Measurements from ENCODE around the gene CD84. TPM values are rescaled to one million over a fixed set of nuclear protein-coding genes. Genes with fewer than 3 reads are reported as not detected.
"Not testable (repeated sequence)": the region's sequence is repeated elsewhere in the genome, so short reads cannot be mapped to it uniquely, and the experiment has no call there.

Gene CD84, protein sequence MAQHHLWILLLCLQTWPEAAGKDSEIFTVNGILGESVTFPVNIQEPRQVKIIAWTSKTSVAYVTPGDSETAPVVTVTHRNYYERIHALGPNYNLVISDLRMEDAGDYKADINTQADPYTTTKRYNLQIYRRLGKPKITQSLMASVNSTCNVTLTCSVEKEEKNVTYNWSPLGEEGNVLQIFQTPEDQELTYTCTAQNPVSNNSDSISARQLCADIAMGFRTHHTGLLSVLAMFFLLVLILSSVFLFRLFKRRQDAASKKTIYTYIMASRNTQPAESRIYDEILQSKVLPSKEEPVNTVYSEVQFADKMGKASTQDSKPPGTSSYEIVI
- total RNA-seq (2014; rRNA removed; shearing (Covaris generic)), result not detected in 2 replicates

DNA sequence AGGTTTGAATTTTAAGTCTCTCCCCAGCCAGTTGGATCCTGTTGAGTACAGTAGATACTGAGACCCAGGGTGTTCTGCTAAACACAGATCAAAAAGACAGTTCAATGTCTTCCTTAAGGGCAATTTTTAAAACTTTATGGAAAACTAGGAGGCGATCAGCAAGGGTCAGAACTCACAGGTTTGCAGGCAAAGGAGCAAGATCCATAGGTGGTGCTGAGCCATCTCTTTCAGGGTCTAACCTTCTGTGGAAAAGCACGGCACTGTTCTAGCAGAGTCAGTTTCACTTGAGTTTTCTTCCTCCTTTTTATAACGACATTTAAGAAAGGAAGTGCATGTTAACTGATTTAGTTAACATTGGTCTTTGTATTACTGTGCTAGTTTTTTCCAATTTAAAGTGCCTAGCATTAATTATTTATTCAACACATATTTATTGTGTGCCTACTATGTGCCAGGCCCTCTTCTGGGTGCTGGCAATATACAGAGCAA, at the start of gene CD84:
Gene CD84, minus strand, starts transcription at position 281 of the 486 bp plus-strand sequence. Its CDS starts 59 bp downstream, at position 222.
- no peak for DNase-seq (ENCODE audit: low read depth)

DNA sequence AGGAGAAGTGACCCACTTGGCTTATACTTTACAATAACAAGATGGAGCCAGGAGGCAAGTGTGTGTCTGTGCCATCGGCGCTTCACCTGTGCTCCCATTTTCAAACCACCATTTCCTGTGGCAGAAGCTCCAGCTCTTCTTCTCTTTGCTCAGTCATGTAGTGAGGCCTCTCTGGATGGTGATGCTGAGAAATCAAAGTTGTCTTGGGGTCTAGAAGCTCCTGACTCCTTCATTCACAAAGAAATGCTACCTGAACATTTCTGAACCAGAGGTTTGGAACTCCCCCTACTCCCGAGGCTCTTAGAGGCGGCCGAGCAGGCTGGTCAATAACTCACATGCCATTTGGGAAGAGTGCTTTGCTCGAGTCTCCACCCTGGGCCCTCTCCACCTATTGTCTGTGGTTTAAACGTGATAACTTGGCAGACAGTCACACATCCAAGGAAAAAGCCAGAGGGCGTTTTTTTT, 49.5 kb upstream of the CD84 start:
- DNase-seq (ENCODE audit: low read depth), result no peak

DNA sequence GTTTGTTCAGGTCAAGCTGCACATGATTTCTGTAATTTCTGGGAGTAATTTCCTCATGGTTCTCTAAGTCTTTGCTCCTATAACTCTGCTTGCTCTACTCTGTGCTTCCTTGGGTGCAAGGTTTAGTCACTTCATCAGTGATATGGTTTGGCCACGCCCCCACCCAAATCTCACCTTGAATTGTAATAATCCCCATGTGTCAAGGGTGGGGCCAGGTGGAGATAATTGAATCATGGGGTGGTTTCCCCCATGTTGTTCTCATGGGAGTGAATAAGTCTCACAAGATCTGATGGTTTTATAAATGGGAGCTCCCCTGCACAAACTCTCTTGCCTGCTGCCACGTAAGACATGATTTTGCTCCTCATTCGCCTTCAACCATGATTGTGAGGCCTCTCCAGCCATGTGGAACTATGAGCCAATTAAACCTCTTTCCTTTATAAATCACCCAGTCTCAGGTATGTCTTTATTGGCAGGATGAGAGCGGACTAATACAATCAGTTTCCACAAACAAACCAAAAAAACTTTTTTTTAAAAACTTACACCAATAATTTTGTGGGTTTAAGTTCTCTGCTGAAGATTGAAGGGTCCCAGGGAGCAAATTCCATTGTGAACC, 48.5 kb upstream of the CD84 start:
- DNase-seq (ENCODE audit: low read depth), result not testable (repeated sequence)

DNA sequence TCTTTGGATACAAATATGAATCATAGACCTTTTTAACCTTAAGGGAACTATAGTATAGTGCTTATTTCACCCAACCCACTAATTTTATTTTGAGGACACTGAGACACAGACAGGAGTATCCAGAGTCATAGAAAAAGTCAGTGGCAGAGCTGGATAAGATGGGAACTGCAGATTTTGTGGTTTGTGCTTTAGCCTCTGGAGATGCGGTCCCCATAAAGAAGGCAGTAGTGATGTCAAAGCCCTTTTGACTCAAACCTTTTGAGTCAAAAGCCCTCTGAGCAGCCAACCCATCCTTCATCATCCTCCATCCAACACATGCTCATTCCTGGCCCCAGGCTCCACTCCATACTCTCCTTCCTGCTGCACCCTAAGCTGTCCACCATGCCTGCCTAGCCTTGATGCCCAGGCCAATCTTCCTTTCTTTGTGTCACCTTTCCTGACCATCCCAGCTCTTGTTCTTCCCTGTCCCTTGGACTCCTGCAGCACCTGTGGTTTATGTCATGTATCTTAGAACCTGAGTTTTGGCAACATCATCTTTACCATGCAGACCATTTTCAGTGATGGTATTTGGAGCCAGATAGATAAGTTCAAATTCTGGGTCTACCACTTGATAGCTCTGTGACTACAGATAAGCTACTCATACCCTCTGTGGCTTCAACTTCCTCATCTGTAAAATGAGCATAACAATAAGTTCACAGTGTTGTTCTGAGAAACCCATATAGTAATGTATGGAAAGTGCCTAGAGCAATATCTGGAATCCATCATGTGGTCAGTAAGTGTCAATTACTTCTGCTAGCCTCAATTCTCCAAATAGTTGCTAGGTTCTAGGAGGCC, 47.4 kb upstream of the CD84 start:
- no peak for DNase-seq (ENCODE audit: low read depth)

DNA sequence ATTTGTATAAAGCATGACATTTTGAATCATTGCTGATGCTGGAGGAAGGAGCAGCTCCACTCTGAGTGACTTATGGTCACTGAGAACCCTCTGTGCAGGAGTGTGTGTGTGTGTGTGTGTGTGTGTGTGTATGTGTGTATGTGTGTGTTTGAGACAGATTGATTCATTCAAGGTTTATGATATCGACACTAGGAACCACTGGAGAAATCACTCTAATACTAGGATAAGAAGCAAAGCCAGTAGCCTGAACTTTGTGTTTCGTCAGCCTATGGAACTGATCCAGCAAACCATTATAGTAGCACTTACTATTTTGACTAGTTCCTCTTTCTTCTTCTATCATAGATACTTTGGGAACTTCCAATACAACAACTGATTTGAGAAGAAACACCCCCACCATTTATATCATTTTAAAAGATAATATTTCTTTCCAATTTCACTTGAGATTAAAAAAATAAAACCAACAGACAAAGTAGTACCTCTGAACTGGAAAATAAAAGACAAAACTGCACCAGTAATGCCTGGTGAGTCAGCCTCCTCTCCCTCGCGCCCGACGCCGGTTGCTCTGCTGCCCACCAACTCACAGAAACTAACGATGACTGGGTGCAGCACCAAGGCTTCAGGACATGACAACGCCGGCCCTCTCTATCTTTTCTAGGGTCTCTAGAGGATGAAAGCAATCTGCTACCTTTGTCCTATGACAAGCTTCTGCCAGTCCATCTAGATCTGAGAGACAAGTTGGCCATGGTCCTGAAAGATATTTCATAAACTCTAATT, 46.6 kb upstream of the CD84 start:
- no peak for DNase-seq (ENCODE audit: low read depth)

DNA sequence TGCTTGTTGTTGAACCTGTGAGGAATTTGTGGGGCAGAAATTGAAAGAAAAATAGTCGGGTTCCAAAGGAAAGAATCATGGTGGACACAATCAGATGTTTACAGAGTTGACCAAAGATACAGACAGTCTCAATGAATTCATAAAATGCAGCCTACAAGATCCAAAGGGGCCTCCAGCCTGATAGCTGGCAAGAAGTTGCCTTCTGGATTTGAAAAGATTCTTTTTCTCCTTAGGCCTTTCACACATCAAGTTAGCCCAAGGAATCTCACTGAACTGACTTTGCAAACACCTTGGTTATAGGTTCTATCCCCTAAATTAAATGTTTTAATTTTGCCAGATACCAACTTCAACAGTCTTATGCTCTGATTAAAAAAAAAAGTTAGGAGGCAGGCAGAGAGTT, 46.0 kb upstream of the CD84 start:
- no peak for DNase-seq (ENCODE audit: low read depth)

DNA sequence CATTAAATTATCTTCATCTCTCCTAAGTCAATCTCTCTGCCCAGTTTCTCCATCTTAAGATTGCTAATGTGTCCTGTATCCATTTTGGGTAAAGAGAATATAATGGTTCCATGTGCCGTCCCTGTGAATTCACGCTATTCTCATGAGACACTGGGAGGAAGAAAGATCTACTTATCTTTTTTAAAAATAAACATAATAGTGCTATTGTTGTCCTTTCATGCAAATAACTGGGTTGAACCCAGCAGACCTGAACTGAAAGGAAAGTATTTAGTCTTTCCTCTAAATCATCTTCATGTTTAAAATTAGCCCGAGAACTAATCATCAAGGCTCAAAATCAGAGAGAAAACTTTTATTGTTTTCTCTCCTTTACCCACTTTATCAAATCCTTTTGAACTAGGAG, 45.2 kb upstream of the CD84 start:
- DNase-seq (ENCODE audit: low read depth), result no peak

DNA sequence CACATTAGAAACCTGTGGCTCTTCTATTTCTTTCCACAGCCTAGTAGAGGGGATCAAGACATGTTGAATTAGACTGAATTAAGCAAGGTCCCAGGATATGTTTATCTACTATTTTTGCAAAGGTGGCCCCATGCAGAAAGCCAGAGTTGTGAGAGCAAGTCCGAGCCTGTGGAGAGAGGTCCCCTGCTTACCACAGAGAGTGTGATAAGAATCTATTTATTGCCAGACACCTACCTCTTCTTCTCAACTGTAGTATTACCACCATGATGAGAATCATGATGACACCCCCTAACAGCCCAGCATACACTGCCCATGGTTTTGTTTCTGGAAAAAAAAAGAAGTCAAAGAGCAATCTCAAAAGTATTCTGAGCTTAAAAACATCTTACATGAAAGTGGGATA, 44.6 kb upstream of the CD84 start:
- DNase-seq (ENCODE audit: low read depth), result no peak

DNA sequence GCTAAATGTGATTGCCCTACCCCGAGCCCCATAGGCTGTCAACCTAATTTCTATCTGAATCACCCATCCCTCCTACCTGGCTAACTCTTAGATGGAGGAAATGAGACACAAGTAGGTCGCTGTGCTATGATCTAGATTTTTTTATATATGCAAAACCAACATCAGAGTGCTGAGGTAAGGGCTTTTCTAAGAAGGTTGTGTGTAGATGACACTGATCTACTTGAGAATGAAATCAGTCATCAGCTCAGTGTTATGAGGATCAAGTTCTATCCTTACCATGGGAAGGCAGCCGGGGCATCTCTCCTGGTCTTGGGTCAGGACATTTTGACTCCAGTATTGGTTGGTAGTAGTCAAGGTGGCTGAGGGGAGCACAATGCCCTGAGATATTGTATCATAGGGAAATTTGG, 43.9 kb upstream of the CD84 start:
- DNase-seq (ENCODE audit: low read depth), result no peak

DNA sequence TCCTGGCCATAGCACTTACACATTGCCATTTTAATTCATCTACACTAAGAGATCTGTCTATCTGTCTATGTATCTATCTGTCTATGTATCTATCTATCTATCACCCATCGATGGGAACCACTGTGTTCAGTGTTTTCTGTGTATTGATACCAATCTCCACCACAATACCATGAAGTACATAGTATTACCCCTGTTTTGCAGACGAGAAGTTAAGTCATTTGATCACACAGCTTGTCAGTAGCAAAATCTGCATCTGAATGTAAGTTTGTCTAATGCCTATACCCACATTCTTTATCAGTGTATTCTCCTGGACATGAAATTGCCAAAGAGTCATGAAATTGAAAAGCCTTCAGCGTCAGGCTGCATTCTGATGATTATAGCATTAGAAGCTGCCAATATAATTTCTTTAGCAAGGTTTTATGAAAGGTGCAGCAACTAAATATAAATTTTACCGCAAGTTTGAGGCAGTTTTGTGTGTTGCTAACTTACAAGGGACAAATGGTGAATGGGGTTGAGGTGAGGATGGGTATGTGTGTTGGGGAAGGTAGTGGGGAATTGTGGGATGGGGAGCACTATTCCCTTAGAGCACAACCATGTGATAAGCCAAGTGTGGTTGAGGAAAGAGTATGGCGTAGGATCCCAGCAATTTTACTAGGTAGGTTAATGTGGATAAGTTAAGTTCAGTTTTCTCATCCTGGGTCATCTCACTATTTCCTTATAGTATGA, 43.4 kb upstream of the CD84 start:
- no peak for DNase-seq (ENCODE audit: low read depth)

DNA sequence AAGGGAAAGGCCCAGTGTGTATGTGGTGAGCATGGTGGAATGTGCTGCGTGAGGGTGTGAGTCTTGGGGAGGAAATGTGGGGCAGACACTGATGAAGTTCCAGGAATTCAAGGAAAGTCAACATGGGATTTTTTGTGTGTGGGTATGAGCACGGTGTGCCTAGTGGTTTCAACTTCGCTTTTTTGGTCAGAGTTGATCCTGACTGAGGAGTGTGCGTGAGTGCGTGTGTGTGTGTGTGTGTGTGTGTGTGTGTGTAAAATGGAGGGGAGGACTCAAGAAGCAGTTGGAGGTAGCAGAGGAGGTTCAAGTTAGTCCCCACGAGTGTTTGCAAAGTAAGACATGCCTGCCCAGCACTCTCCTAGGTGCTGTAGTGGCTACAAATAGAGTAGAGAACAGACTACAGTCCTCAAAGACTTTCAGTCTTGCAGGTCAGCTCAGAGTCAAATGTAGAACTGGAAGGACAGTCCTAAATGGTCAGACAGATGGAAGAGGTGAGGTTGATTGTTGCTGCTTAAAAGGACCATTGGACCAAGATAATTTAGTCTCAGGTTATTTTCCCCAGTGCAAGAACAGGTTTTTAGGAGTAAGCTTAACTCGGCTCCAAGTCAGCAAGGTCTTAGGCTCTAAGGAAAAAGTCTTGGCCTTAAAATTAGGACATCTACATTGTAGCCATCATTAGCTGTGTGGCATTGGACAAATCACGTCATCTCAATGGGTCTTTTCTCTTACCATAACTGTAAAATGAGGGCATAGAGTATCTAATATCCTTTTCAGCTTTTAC, 42.5 kb upstream of the CD84 start:
- DNase-seq (ENCODE audit: low read depth), result no peak

DNA sequence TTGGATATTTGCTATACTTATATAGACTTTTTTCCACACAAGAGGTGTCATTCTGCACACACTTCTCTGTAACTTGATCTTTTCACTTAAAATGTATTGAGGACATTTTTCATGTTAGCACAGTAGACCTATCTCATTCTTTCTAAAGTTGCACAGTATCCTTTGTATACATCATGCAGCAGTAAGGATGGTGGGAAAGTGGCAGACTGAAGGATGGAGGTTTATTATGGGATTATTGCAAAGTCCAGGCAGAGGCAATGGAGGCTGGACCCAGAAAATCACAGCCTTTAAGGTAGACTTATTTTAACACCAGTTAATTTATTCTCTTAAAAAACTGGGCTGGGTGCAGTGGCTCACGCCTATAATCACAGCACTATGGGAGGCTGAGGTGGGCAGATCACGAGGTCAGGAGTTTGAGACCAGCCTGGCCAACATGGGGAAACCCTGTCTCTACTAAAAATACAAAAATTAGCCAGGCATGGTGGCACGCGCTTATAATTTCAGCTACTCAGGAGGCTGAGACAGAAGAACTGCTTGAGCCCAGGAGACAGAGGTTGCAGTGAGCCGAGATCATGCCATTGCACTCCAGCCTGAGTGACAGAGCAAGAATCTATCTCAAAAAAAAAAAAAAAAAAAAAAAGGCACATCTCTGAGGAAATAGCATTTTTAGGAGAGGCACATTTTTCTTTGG, 41.8 kb upstream of the CD84 start:
- no peak for DNase-seq (ENCODE audit: low read depth)

DNA sequence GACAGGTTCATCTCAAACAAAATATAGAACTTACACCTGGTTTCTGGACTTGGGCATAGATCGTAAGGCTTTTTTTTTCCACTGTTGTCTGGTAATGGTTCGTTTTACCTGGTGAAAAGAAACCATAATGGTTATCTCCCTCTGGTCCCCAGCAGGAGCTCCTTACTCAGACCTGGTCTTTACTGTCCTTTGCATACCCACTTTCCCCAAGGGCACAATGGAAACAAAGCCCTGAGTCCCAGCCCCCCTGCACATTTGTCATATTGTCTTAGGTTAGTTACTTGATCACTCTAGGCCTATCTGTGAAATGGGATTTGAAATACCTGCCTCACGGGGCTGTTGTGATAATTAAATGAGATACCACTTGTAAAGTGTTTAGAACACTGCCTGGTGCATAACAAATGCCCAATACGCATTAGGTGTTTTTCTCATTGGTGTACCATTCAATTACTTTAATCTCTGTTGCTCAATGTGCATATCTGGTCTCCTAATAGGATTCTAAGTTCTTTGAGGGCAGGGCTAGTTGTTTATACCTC, 40.5 kb upstream of the CD84 start:
- no peak for DNase-seq (ENCODE audit: low read depth)

DNA sequence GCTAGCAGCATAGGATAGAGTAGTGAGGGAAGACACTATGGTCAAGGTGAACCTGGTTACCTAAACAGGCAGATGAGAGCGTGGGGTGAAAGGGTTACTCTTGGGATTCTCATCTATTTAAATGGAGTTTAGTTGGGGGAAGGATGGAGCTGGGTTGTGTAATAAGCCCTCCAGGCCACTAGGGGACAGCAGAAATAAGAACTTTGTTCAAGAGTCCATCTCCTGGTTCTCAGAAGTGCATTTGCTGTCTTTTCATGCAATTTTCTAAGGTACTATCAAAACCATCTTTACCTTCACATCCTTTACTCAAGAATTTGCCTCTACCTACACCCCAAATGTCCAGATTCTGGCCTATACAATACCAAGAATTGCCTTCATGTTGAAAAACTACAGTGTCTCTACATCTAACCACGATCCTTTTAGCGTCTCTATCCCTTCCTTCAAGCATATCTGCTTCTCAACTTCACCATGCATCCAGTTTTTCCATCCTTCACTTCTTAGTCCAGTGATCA, 39.5 kb upstream of the CD84 start:
- no peak for DNase-seq (ENCODE audit: low read depth)

DNA sequence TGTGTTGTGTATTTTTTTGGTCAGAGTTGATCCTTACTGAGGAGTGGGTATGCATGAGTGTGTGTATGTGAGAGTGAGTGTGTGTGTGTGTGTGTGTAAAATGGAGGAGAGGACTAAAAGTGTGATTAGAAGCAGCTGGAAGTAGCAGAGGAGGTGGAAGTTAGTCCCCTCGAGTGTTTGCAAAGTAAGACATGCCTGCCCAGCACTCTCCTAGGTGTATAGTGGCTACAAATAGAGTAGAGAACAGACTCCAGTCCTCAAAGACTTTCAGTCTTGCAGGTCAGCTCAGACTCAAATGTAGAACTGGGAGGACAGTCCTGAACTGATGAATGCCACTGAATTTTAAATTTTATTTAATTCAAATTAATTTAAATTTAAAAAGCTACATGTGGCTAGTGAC, 39.0 kb upstream of the CD84 start:
- DNase-seq (ENCODE audit: low read depth), result no peak

DNA sequence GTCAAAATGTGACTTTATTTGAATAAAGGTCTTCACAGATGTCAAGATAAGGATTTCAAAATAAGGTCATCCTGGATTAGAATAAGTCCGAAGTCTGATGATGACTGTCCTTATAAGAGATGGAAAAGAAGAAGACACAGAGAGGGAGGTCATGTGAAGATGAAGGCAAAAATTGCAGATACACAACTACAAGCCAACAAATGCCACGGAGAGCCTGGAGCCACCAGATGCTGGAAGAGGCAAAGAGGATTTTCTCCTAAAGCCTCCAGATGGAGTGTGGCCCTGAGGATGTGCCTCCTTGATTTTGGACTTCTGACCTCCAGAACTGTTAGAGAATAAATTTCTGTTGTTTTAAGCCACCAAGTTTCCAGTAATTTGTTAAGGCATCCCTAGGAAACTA, 36.4 kb upstream of the CD84 start:
- DNase-seq (ENCODE audit: low read depth), result no peak

DNA sequence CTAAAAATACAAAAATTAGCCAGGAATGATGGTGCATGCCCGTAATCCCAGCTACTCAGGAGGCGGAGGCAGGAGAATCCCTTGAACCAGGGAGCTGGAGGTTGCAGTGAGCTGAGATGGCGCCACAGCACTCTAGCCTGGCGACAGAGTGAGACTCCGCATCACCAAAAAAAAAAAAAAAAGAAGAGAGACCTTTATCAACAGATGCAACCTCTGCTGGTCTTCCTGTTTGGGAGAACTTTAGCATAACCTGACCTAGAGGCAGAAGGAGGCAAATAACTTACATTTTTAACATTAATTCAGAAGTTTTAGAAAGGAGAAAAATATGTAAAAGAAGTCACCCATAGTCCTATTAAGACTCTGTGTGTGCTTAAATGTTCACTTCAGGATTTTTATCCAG, 35.1 kb upstream of the CD84 start:
- DNase-seq (ENCODE audit: low read depth), result no peak

DNA sequence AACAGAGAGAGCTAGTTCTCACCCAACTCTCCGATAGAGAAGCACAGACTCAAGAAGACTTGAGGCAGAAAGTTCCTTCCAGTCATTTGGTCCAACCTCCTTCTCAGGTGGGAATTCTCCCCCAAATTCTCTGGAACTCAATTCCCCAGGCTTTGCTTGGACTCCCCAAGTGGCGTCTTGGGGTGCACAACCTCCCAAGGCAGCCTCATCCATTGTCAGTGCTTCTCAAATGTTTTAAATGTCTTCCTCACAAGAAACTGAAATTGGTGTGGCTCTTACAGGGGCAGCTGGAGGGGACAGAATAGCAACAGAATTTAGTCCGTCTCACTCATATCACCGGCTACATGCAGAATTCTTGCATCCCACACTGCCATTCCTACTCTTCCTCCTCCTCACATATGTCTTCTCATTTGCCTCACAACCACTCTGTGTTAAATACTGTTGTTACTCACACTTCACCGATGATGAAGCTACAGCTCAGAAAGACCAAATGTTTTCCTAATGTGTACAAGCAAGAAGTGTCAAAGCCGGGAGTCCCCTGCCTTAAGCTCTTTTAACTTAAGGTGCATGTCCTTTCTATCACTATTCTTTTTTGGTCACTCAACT, 33.4 kb upstream of the CD84 start:
- no peak for DNase-seq (ENCODE audit: low read depth)
